ENCODE results near the gene TMEM80. TPM values are rescaled to one million over a fixed set of nuclear protein-coding genes. Genes with fewer than 3 reads are reported as not detected.
A peak's percentile ranks its signal among the peaks of the same experiment; 100 is the strongest.

TMEM80 gene
- total and polyA plus RNA-seq, 9 of the 15 experiments (the other 6 are each of a cell fraction or from before 2014, with no cell fraction given), result 5.1 to 30.1 (median 12.4) TPM

GRCh38 chr11:727859-728748, 32.5 kb downstream of the TMEM80 start (continued):
- TF ChIP-seq TOE1 (IDR thresholded peaks at IDR 0.05; ENCODE audit: borderline replicate concordance), result peak; percentile 61; the same call in 1 of the 2 replicates
- TF ChIP-seq TOE1 (CRISPR knock-in tag; IDR thresholded peaks at IDR 0.05; ENCODE audit: borderline replicate concordance, low read depth), result no peak
- TF ChIP-seq ARID2 (IDR thresholded peaks at IDR 0.05), result peak; percentile 70; the same call in 1 of the 2 replicates
- TF ChIP-seq MYC (IDR thresholded peaks at IDR 0.05; ENCODE audit: low read depth, low read length), result peak; percentile 78
- no peak for TF ChIP-seq MYC (CRISPR knock-in tag; IDR thresholded peaks at IDR 0.05; ENCODE audit: borderline replicate concordance, low read depth)
- TF ChIP-seq SMARCE1 (IDR thresholded peaks at IDR 0.05), result peak; percentile 58; the same call in 1 of the 2 replicates
- TF ChIP-seq FOSL1 (tag; conservative IDR thresholded peaks at IDR 0.05), result peak; percentile 84
- TF ChIP-seq SMC3 (conservative IDR thresholded peaks at IDR 0.05; ENCODE audit: insufficient read depth, low read depth, low read length), result peak; percentile 79
- peak; percentile 20; the same call in 1 of the 2 replicates for TF ChIP-seq HCFC1 (IDR thresholded peaks at IDR 0.05; ENCODE audit: low read depth, low read length)
- TF ChIP-seq KDM2B (CRISPR knock-in tag; IDR thresholded peaks at IDR 0.05), result no peak
- TF ChIP-seq SMARCC2 (IDR thresholded peaks at IDR 0.05; ENCODE audit: low read depth), result no peak
- TF ChIP-seq ETS1 (conservative IDR thresholded peaks at IDR 0.05; ENCODE audit: control insufficient read depth, low read depth, low read length), result peak; percentile 66; the same call in 1 of the 2 replicates
- peak; percentile 56 for TF ChIP-seq TCF3 (CRISPR knock-in tag; IDR thresholded peaks at IDR 0.05)
- no peak for TF ChIP-seq ZNF699 (CRISPR knock-in tag; IDR thresholded peaks at IDR 0.05; ENCODE audit: insufficient replicate concordance)
- peak; percentile 40 for TF ChIP-seq NCOR1 (IDR thresholded peaks at IDR 0.05)
- TF ChIP-seq HOMEZ (CRISPR knock-in tag; IDR thresholded peaks at IDR 0.05), result no peak
- 0 out of 3 replicates have a peak, but pooled peaks of 1 of the 2 experiments have one; percentile 55 for TF ChIP-seq CBX3 (IDR thresholded peaks at IDR 0.05; ENCODE audit: borderline replicate concordance in 1 of 2, low read length in 2 of 2)
- peak; percentile 96 for TF ChIP-seq ZBTB9 (CRISPR knock-in tag; IDR thresholded peaks at IDR 0.05)
- no peak for TF ChIP-seq ZNF143 (CRISPR knock-in tag; IDR thresholded peaks at IDR 0.05)
- no peak for TF ChIP-seq ZNF79 (CRISPR knock-in tag; IDR thresholded peaks at IDR 0.05; ENCODE audit: low read depth)
- no peak for TF ChIP-seq ATF1 (CRISPR knock-in tag; IDR thresholded peaks at IDR 0.05)
- peak; percentile 63 for TF ChIP-seq ATF1 (tag; IDR thresholded peaks at IDR 0.05)
- no peak for TF ChIP-seq HEY1 (CRISPR knock-in tag; IDR thresholded peaks at IDR 0.05; ENCODE audit: borderline replicate concordance)
- peak; percentile 39; the same call in 1 of the 2 replicates for TF ChIP-seq SMARCA4 (IDR thresholded peaks at IDR 0.05)
- TF ChIP-seq FOXA3 (CRISPR knock-in tag; conservative IDR thresholded peaks at IDR 0.05 in 1 of 2, IDR thresholded peaks at IDR 0.05 in 1 of 2), result peak in 1 of 2 experiments; percentile 33; a peak in 1 of 4 replicates
